ENCODE results near the gene SPINK14.

The SPINK14 gene

GRCh38 chr5:148168246-148168645 is at the start of gene SPINK14:
Gene SPINK14, plus strand, starts transcription at chr5:148168546. Its CDS starts 1,187 bp downstream, at chr5:148169733.
- no peak for DNase-seq (ENCODE audit: low read depth)
- H3K4me3 ChIP-seq (ENCODE audit: low read depth, low read length): no peak within 1 kb of the TSS
- no peak for TF ChIP-seq MYC (IDR thresholded peaks at IDR 0.05; ENCODE audit: low read depth, low read length)
- TF ChIP-seq CTCF (IDR thresholded peaks at IDR 0.05; ENCODE audit: low read depth, low read length): no peak
- no peak for TF ChIP-seq POLR2A (IDR thresholded peaks at IDR 0.05; ENCODE audit: extremely low read depth, insufficient read length)
- no peak for TF ChIP-seq MAX (IDR thresholded peaks at IDR 0.05; ENCODE audit: low read depth, low read length)

GRCh38 chr5:148120317-148120716 is 48.0 kb upstream of the SPINK14 start:
- no peak overlapping the region for H3K4me3 ChIP-seq (ENCODE audit: low read depth, low read length)
- DNase-seq (ENCODE audit: low read depth): no peak
- TF ChIP-seq POLR2A (IDR thresholded peaks at IDR 0.05; ENCODE audit: extremely low read depth, insufficient read length): no peak
- TF ChIP-seq MAX (IDR thresholded peaks at IDR 0.05; ENCODE audit: low read depth, low read length): no peak
- no peak for TF ChIP-seq CTCF (IDR thresholded peaks at IDR 0.05; ENCODE audit: low read depth, low read length)
- TF ChIP-seq MYC (IDR thresholded peaks at IDR 0.05; ENCODE audit: low read depth, low read length): no peak

- H3K4me3 ChIP-seq (ENCODE audit: low read depth, low read length): no peak overlapping the region
- DNase-seq (ENCODE audit: low read depth): peak; percentile 14
- TF ChIP-seq CTCF (IDR thresholded peaks at IDR 0.05; ENCODE audit: low read depth, low read length): no peak
Observed at GRCh38 chr5:148125641-148126040, 42.7 kb upstream of the SPINK14 start.

GRCh38 chr5:148135091-148136048 is 33.0 kb upstream of the SPINK14 start:
- TF ChIP-seq POLR2A (IDR thresholded peaks at IDR 0.05; ENCODE audit: extremely low read depth, insufficient read length) (no peak), CTCF (IDR thresholded peaks at IDR 0.05; ENCODE audit: low read depth, low read length) (no peak), MAX (IDR thresholded peaks at IDR 0.05; ENCODE audit: low read depth, low read length) (no peak), MYC (IDR thresholded peaks at IDR 0.05; ENCODE audit: low read depth, low read length) (no peak)
- no peak overlapping the region for H3K4me3 ChIP-seq (ENCODE audit: low read depth, low read length)
- DNase-seq (ENCODE audit: low read depth): no peak

GRCh38 chr5:148140846-148141245 is 27.5 kb upstream of the SPINK14 start:
- no peak overlapping the region for H3K4me3 ChIP-seq (ENCODE audit: low read depth, low read length)
- DNase-seq (ENCODE audit: low read depth): no peak
- TF ChIP-seq POLR2A (IDR thresholded peaks at IDR 0.05; ENCODE audit: extremely low read depth, insufficient read length) (no peak), CTCF (IDR thresholded peaks at IDR 0.05; ENCODE audit: low read depth, low read length) (no peak), MYC (IDR thresholded peaks at IDR 0.05; ENCODE audit: low read depth, low read length) (no peak), MAX (IDR thresholded peaks at IDR 0.05; ENCODE audit: low read depth, low read length) (no peak)
